Measurements from ENCODE around the gene FAM216B.
"Not testable (repeated sequence)": the region's sequence is repeated elsewhere in the genome, so short reads cannot be mapped to it uniquely, and the experiment has no call there.

The FAM216B gene

DNA sequence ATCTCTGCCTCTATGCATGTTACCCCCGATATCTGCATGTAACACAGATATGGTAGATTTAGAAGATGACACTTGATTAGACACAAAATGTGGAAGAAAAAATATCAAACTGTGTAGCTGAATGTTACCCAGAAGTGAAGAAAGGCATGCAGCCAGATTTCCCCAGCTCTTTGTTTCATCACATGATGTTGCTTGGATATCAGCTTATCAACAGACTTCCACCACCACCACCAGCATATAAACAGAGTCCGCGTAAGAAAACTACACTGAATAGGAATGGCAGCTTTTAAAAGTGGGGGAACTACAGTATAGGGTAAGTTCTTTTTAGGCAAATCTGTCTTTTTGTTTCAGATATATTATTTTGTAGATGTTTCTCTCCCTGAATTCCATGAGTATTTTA lies at the start of gene FAM216B:
Gene FAM216B (plus strand): TSS at position 233 of the 400 bp plus-strand sequence. CDS start 2,484 bp downstream, outside the sequence.
- DNase-seq (ENCODE audit: low read depth in 2 of 2), result no peak

DNA sequence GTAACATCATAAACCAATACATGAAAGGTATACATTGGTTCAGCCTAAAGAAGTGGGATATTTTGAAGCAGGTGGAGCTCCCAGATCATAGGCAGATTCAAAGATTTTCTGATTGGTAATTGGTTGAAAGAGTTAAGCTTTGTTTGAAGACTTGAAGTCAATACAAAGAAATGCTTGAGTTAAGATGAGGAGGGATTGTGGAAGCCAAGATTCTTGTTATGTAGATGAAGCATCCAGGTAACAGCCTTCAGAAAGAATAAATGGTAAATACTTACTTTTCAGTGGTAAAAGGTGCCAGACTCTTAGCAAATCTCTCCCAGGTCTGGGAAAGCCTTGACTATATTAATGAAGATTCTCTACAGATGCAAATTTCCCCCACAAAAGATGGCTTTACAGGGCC lies 49.3 kb upstream of the FAM216B start:
- DNase-seq (ENCODE audit: low read depth in 2 of 2), result no peak

DNA sequence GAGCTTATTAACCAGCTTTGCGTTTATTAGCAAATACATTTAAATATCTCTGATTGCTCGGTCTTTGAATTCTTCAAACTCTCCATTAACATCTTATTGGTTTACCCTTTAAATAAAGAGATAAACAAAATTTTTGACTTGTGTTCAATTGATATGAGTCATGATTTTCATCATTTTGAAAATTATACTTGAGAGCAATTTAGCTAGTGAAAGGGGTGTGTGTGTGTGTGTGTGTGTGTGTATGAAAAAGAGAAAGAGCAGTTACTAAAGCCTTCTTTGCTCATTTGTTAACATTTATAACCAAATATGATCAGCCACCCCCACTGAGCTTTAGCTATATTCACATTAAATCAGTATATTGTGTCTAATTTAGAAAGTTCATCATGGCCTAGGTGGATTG lies 48.3 kb upstream of the FAM216B start:
- DNase-seq (ENCODE audit: low read depth in 2 of 2), result no peak

DNA sequence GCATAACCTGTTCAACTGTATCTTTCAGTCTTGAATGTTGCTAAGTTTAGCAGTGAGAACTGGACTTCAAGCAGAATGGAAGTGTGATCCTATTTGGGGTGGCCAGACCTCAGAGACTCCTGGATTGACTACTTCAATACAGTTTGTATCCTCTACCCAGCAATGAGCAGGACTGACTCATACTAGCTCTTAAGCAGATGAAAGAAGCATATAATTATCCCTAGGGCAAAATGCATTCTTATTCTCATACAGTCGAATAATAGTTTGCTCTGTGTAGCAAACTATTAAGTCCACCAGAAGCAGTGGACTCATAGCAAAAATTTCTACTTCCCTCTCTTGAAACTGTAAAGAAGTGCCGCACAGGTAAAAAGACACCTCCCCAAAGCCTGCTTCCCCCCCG lies 46.4 kb upstream of the FAM216B start:
- no peak for DNase-seq (ENCODE audit: low read depth in 2 of 2)

DNA sequence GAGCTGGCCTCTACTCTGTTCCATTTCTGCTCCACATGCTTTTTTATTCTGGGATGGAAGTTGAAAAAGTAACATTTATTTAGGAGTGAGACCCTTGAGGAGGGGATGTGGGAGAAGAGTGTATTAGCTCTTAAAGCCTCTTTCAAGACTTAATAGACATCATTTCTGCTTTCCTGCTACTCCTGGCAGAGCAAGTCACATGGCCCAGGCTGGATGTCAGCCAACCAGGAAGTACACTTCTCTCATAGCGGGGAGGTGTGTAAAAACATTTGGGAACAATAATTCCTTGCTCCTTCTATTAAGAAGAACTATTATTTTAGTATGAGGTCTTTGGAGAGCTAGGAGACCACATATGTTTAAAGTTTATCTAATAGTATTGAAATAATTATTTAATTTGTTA lies 40.6 kb upstream of the FAM216B start:
- DNase-seq (ENCODE audit: low read depth in 2 of 2), result no peak

DNA sequence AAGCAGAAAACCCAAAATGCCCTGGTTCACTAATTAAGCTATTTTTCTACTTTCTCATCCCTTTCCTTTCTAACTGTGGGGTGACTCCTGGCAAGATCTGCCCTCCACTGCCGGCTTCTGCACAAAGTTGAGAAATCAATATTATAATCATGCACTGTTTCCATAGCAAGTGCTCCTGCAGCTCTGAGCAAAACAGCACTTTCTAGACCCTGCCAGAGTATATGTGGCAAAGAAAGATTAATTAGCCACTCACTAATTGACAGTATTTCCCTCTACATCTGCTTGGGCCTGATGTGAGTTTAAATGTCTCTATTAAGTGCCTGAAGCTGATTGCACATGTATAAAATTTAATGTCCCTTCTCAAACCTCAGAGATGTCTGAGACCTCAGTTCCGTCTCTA lies 39.5 kb upstream of the FAM216B start:
- no peak for DNase-seq (ENCODE audit: low read depth in 2 of 2)

DNA sequence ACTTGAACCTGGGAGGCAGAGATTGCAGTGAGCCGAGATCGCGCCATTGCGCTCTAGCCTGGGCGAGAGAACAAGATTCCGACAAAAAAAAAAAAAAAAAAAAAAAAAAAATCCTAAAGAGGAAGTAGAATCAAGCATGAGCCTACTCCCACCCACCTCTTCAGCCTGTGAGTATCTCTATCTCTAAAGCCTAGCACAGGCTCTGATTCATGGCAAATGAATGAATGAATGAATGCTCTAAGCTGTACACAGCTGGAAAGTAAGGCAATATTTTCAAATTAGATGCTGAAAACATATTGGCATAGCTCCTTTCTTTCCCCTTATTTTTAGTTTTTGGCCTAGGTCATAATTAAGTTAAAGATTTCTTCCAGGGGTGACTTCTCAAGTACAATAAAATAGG lies 35.7 kb upstream of the FAM216B start:
- DNase-seq (ENCODE audit: low read depth in 2 of 2), result no peak

DNA sequence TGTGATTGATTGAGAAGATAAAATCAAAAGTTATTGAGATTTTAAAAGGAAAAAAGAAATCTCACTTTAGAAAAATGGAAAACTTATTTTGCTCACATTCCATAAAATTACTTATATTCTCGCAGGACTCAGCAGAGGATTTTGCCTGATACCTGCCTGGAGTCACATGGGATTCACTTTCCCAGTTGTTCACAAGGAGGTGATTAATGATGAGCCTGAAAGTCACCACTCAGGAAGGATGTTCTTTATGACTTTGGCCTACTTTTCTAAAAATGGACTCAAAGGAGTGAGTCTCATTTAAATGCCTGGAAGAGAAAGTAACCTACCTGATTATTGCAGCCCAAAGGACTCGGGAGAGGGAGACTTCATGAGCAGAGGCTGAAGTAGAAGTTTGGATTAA lies 34.5 kb upstream of the FAM216B start:
- DNase-seq (ENCODE audit: low read depth in 2 of 2), result no peak

DNA sequence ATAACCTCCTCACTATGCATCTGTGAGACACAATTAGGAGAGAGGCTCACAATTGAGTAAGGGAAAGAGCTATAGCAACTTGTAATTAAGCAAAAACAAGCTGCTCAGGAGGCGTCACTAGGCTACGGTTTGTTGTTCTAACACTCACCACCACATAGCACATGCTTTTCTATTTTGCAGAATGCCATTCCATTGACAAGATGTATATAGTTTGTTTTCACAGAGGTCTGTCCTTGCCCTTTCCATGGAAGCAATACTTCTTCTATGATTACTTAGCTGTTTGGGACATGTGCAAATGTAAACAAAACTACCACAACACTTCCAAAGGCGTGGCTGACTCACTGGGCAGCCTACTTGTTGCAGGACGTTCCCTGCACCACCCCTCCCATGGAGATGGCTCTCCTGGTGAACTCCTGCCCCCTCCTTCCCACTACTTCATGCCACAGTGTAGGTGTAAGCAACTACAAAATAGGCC lies 33.9 kb upstream of the FAM216B start:
- peak; percentile 62 to 64 for DNase-seq (ENCODE audit: low read depth in 2 of 2)

DNA sequence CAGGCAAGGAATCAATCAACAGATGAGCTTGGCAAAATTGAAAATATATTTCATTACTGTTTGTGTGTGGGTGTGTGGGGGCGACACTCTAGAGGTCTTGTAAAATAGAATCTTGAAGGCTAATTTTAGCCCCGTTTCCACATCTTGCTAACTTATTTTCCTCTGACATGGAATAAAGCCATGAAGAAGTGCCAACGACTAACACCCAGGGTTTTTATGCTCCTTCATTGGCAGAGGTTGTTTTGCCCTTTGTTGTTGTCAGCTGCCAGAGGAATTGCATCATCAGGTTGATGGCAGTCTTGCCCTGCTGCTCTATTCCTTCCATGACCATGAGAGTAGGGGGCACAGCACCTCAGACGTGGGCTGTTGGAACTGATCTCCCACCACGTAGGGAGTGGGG lies 30.6 kb upstream of the FAM216B start:
- DNase-seq (ENCODE audit: low read depth in 2 of 2), result no peak

DNA sequence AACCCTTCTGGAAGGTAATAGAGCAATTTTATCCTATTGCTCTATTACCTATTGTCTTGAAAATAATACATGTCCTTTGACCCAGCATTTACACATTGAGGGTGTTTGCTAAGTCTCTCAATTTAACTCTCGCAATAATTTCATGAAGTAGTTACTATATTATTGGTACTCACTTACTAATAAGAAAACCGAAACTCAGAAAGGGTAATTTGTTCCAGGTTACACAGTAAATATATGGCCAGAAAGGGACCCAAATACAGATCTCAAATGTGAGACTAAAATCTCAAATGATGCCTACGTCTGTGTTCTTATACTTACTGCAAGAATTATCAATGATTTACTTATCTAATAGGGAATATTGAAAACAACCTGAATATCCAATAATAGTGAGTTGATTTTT lies 29.7 kb upstream of the FAM216B start:
- no peak for DNase-seq (ENCODE audit: low read depth in 2 of 2)

DNA sequence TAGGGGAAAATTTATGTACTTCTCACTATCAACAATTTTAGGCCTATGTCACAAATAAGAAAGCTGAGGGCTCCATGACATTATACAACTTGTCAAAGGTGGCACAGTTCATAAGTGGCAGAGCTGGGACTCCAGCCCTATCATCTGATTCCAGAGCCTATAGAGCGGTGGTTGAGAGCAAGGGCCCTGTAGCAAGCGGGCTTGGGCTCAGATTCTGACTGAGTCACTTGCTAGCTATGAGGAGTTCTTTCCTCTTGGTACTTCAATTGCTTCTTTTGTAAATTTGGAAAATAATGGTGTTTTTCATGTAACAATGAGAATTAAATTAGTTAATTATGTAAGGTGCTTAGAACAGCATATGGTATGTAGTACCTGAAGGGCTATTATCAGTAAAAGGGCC lies 28.7 kb upstream of the FAM216B start:
- DNase-seq (ENCODE audit: low read depth in 2 of 2), result no peak

DNA sequence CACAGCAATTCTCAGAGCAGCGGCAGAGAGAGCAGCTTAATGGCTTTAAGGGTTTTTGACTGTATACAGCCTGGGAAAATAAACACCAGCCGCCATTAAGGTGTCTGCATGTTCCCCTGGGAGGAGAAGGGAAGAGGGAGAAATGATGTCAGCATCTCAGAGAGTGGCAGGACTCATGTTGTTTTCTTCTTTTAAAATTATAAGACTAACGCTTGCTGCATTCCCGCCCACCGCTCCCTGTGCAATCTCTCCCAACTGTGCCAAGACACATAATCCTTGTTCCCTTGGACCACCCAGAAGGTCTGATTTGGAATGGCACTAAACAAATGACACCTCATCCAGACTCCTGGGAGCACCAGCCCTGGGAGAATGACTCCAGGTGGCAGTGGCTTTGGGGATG lies 27.7 kb upstream of the FAM216B start:
- no peak for DNase-seq (ENCODE audit: low read depth in 2 of 2)

DNA sequence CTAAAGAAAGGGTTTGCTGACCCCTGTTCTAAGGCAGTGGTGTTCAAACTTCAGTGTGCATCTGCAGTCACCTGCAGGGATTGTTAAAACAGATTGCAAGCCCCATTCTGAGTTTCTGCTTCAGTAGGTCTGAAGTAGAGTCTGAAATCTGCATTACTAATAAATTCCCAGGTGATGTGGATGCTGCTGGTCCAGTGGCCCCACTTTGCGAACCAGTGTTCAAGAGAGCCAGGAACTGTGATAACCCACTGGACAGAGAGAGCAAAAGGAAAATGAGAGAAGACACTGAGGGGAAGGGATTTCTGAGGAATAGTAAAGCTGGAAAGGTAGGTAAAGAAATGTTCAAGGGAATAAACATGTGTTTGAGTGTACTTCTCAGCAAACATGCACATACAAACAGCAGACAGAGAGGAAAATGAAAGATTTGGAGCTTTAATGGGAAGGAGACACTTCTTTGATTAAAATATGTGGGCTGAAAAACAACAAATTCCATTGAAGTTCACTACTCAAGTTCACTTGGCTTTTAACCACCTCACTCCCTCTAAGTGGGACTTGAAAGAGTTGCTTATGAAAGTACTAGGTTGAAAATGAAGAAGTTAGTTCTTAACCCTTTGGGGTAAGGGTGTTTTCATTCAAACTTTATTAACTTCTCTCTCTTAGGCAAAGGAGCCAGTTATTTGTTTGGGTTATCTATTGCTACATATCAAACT lies 26.4 kb upstream of the FAM216B start:
- no peak for DNase-seq (ENCODE audit: low read depth in 2 of 2)

DNA sequence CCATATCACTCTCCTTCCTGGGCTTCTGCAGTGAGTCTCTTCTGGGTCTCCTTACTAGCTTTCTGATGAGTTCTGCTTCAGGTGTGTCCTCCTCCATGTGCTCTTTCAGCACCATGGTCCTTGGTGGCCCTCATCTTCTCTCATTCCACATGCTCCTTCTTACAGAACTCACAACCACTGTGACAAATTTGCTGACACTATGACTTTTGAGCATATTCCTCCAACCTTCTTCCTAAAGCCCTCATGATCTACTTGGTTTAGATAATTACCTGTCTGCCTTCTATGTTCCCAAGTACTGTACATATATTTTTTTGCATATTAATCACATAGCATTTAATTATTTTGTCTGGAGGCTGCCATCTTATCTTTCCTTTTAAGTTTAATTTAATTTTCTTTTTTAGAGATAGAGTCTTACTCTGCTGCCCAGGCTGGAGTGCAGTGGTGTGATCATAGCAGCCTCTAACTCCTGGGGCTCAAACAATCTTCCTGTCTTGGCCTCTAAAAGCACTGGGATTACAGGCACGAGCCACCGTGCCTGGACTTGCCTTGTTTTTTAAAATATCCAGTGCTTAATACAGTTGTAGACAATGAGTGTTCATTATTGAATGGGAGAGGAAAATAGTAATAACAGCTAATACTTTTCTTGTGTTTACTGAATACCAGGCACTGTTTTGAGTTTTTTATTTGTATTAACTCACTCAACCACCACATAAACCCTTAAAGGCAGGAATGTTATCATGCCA lies 23.5 kb upstream of the FAM216B start:
- no peak for DNase-seq (ENCODE audit: low read depth in 2 of 2)

DNA sequence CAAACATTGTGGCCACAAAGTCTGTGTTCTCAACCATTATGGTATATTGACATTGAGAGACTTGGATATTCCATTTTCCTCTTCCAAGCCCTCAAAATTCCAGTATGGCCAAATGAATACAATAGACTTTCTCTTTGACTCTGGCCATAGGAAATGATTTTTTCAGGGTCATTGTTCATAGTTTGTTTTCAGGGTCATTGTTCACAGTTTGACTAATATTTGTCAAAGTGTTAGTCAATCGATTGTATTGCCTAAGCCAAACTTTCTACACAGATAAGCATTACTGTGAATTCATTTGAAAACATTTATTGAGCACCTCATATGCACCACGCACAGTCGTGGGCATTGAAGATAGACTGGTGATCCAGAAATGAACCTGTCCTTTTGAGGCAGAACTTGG lies 22.9 kb upstream of the FAM216B start:
- DNase-seq (ENCODE audit: low read depth in 2 of 2), result no peak

DNA sequence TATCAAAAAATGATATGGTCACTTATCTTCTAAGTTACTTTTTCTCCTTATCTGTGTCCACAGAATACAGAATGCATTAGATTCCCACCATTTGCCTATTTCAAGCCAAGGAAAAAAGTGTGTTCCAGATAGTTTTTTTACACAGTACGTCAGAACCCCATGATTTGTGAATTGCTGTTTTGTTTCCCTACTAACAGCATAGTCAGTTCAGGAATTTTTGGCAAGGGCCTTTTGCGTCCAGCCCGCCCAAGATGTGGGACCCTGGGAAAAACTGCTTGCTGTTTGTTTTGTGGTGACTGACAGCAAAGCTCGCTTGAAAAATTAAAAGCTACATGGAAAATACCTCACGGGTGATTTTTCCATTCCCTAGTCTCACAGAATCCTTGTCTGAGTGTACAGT lies 20.4 kb upstream of the FAM216B start:
- DNase-seq (ENCODE audit: low read depth in 2 of 2), result no peak

DNA sequence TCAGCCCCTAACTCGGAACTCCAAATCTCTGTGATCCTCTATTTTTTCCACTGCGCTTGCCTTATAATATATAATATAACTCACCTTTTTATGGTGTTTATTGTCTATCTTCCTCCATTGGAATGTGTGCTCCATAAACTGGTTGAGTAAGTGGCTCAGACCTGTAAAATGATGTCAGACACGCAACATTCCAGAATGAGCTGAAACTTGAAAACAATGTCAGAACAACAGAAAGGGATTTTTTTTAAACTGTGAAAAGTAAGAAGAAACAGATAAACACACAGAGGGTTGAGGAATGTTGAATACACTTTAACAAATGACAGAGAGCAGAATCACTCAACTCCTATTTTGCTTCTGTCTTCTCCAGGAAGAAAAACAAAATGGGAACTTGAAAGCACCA lies 19.1 kb upstream of the FAM216B start:
- DNase-seq (ENCODE audit: low read depth in 2 of 2), result no peak

DNA sequence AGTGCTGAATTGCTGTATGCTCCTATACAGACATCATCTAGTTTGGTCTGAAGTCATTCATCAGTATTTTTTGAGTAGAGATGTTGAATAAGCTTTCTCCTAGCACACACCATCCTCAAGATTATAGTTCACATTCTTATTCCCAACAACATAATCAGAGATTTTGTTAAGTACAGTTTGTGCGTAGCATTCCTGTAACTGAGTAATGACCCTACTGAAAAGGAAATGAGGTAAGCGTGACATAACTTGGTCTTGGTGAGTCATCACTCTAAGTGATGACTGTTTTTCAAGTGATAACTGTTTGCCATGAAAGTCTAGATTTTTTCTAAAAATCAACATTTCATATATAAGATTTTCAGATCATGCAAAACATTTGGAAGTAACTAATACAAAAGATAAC lies 18.5 kb upstream of the FAM216B start:
- DNase-seq (ENCODE audit: low read depth in 2 of 2), result peak; percentile 39 to 46

DNA sequence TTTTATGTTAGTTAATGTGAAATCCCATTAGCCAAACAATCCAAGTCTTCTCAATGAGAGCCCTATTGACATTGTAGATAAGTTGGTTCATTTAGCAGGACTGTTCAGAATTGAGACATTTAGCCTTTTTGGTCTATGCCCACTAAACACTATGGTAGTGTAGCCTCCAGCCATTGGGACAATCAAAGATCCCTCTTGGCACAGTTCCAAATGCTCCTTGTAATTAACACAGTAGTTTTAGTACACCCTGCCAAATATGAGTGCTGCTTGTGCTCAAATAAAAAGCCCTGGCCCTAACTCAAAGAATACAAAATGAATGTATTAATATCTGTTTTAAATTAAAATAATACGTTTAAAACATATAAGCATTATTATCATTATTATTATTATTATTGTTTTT lies 15.4 kb upstream of the FAM216B start:
- DNase-seq (ENCODE audit: low read depth in 2 of 2), result no peak

DNA sequence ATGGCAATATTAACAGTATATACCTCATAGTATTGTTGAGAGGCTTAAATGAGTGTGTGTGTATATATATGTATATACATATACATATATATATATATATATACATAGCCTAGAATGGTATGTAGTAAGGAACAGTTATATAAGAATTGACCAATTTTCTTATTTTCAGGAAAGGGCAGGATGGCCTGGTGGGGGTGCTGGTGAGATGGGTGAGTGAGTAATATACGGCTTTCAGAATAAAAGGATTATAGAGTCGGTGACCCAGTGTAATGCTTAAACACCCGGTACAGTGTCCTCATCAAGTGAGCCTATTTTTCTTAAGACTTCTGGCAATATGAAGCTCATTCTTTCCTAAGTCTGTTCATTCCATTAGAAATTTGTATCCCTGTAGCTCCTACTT lies 11.7 kb upstream of the FAM216B start:
- DNase-seq (ENCODE audit: low read depth in 2 of 2), result no peak

DNA sequence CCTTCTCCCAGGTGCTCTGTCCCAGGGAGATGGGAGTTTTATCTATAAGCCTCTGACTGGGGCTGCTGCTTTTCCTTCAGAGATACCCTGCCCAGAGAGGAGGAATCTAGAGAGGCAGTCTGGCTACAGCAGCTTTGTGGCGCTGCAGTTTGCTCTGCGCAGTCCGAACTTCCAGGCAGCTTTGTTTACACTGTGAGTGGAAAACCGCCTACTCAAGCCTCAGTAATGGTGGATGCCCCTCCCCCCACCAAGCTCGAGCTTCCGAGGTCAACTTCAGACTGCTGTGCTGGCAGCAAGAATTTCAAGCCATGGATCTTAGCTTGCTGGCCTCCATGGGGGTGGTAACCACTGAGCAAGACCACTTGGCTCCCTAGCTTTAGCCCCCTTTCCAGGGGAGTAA lies 4.8 kb upstream of the FAM216B start:
- not testable (repeated sequence) for DNase-seq (ENCODE audit: low read depth in 2 of 2)

DNA sequence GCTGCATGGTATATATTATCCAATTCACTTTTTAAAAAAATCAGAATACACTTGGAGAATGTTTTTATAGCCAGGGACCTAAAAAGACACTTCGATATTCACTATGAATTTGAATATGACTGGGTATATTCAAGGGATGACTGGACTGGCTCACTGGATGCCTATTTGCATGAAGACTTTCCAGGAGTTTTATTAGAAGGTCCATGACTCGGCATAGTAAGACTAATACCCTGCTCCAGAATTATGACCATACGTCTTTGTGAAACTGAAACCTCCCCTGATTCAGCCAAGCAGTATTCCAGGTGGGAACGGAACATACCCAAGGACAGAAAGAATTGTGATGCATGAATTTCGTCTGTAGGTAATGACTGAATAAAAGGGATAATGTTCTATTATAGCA lies 3.9 kb upstream of the FAM216B start:
- DNase-seq (ENCODE audit: low read depth in 2 of 2), result no peak
